Measurements from ENCODE around the gene PGM2.
"Not testable (repeated sequence)": the region's sequence is repeated elsewhere in the genome, so short reads cannot be mapped to it uniquely, and the experiment has no call there.

The PGM2 gene

GRCh38 chr4:37820458-37820857 is 6.0 kb upstream of the PGM2 start:
- DNase-seq = not testable (repeated sequence)

GRCh38 chr4:37821953-37822605 is 4.4 kb upstream of the PGM2 start:
- DNase-seq = peak; percentile 26

- DNase-seq = not testable (repeated sequence)
Measured at GRCh38 chr4:37825501-37825900, 985 bp upstream of the PGM2 start.

GRCh38 chr4:37825968-37826294 is 555 bp upstream of the PGM2 start:
- no peak for DNase-seq

- DNase-seq = no peak
Measured at GRCh38 chr4:37827030-37827685, 672 bp downstream of the PGM2 start.

GRCh38 chr4:37827802-37828321 is 1.4 kb downstream of the PGM2 start:
- no peak for DNase-seq

GRCh38 chr4:37828843-37829242 is 2.4 kb downstream of the PGM2 start:
- DNase-seq = no peak

GRCh38 chr4:37830640-37831039 is 4.2 kb downstream of the PGM2 start:
- DNase-seq = no peak

GRCh38 chr4:37835031-37835430 is 8.5 kb downstream of the PGM2 start:
- DNase-seq = no peak

GRCh38 chr4:37835806-37836205 is 9.3 kb downstream of the PGM2 start:
- DNase-seq = no peak

GRCh38 chr4:37836274-37836673 is 9.8 kb downstream of the PGM2 start:
- DNase-seq = no peak

GRCh38 chr4:37836838-37837440 is 10.5 kb downstream of the PGM2 start:
- DNase-seq = no peak

GRCh38 chr4:37837446-37837845 is 11.0 kb downstream of the PGM2 start:
- DNase-seq = no peak

- DNase-seq = no peak
Measured at GRCh38 chr4:37839426-37839825, 12.9 kb downstream of the PGM2 start.

- no peak for DNase-seq
Measured at GRCh38 chr4:37844204-37844603, 17.7 kb downstream of the PGM2 start.

- no peak for DNase-seq
Measured at GRCh38 chr4:37845201-37845600, 18.7 kb downstream of the PGM2 start.

- DNase-seq = no peak
Measured at GRCh38 chr4:37847311-37847884, 20.9 kb downstream of the PGM2 start.

GRCh38 chr4:37852376-37852775 is 25.9 kb downstream of the PGM2 start:
- DNase-seq = no peak

- DNase-seq = no peak
Measured at GRCh38 chr4:37858112-37858511, 31.6 kb downstream of the PGM2 start.

GRCh38 chr4:37858872-37859271 is 32.4 kb downstream of the PGM2 start:
- no peak for DNase-seq

- no peak for DNase-seq
Measured at GRCh38 chr4:37860266-37860665, 33.8 kb downstream of the PGM2 start.

- DNase-seq = no peak
Measured at GRCh38 chr4:37862961-37863360, 36.5 kb downstream of the PGM2 start.

- no peak for DNase-seq
Measured at GRCh38 chr4:37864786-37865185, 38.3 kb downstream of the PGM2 start.

GRCh38 chr4:37865450-37865849 is 39.0 kb downstream of the PGM2 start:
- no peak for DNase-seq

Data from NCI-H2081 treated with DMSO at 0.1 percent for 48 hours (cell line).